ENCODE data around the gene CYP2A6.
"Not testable (repeated sequence)": the region's sequence is repeated elsewhere in the genome, so short reads cannot be mapped to it uniquely, and the experiment has no call there.

CYP2A6 gene

DNA sequence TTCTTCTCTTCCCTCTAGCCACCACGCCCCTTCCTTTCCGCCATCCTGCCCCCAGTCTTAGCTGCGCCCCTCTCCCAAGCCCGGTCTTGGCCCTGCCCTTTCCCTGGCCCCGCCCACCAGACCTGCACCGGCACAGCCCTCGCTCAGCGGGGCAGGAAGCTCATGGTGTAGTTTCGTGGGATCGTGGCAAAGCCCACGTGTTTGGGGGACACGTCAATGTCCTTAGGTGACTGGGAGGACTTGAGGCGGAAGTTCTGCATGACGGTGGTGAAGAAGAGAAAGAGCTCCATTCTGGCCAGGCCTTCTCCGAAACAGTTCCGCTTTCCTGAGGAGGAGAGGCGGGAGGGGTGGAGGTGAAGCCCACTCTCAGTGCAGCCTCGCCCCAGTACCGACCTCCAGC is 6.6 kb downstream of the CYP2A6 start:
- DNase-seq (ENCODE audit: low spot score) = not testable (repeated sequence)

DNA sequence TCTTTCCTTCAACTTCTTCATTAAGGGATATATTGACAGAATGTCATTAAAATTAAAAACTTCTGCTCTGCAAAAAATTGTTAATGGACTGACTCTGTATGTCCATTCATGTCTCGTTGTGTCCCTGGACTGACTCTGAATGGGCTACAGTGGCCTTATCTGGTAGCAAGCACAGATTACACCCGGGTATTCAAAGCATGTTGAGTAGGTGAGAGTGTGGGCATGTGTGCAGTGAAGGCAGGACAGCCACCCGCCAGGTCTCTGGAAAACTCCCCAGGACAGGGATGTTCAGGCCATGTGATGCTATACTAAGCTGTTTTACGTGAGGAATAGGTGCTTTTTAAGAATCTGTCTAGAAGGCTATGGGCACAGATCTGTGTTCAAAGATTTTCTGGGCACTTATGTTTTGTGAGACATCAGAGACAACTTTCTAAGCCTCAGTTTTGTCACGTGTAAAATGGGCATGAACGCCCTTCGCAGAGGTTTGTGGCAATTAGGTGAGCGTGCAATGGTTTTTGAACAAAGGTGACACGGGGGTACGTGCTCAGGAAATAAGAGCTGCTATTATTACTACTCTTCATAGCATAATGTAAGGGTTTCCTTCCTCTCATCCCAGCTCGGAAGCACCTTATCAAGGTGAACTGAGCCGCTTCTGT is 7.1 kb downstream of the CYP2A6 start:
- DNase-seq (ENCODE audit: low spot score) = not testable (repeated sequence)

DNA sequence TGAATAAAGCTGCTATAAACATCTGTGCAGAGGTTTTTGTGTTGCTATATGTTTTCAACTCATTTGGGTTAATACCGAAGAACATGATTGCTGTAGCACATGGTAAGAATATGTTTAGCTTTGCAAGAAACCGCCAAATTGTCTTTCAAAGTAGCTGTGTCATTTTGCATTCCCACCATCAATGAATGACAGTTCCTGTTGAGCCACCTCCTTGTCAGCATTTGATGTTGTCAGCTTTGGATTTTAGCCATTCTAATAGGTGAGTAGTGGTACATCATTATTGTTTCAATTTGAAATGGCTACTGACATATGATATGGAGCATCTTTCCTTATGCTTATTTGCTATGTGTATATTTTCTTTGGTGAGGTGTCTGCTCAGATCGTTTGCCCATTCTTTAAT is 8.2 kb downstream of the CYP2A6 start:
- not testable (repeated sequence) for DNase-seq (ENCODE audit: low spot score)

DNA sequence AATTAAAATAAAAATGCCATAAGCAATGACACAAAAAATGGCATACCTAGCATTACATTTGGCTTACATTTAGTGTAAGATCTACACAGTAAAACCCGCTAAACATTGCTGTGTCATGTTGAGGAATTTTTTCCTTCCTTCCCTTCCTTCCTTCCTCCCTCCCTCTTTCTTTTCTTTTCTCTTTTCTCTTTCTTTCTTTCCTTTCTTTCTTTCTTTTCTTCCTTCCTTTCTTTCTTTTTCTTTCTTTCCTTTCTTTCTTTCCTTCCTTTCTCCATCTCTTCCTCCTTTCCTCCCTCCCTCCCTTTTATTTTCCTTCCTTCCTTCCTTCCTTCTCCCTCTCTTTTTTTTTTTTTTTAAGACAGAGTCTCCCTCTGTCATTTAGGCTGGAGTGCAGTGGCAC is 11.8 kb downstream of the CYP2A6 start:
- DNase-seq (ENCODE audit: low spot score) = not testable (repeated sequence)

DNA sequence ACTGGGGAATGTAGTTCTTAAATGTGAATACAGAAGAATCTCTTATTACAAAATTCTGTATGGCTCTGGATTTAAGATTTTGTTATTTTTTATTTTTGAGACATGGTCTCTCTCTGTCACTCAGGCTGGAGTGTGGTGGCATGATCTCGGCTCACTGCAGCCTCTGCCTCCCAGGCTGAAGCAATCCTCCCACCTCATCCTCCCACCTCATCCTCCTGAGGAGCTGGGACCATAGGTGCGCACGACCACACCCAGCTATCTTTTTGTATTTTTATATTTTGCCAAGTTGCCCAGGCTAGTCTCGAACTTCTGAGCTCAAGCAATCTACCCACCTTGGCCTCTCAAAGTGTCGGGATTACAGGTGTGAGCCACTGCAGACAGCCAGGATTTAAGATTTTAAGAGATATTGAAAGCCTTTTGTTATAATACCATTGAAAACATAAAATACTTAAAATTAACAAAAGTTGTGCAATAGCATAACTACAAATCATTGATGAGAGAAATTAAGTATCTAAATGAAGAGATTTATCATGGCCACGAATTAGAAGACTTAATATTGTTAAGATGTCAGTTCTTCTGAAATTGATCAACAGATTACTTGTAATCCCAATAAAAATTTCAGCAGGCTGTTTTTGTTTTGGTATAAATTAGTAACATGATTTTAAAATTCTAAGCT is 13.4 kb downstream of the CYP2A6 start:
- no peak for DNase-seq (ENCODE audit: low spot score)

DNA sequence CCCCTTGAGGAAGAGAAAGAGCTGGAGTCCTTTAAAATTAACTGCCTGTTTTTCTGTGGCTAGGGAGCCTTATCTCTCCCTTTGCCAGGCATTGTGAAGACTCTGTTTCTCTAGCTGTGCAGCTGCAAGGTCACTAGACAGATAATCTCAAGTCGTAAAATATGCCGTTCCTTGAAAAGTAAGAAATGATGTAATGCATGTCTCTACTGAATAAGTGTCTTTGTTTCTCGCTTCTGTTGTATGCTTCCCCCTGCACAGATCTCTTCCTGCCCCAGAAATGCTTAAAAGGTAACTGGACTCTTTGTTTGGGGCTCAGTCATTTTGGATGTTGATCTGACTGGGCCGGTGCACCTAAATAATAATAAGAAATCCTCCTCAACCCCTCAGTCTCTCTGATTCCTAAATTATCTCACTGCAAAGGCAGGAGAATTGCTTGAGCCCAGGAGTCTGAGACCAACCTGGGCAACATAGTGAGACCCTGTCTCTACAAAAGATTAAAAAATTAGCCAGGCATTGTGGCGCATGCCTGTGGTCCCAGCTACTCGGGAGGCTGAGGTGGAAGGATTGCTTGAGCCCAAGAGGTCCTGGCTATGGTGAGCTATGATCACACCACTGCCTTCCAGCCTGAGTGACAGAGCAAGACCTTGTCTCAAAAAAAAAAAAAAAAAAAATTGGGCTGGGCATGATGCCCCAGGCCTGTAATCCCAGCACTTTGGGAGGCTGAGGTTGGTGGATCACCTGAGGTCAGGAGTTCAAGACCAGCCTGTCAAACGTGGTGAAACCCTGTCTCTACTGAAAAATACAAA is 16.3 kb downstream of the CYP2A6 start:
- not testable (repeated sequence) for DNase-seq (ENCODE audit: low spot score)

DNA sequence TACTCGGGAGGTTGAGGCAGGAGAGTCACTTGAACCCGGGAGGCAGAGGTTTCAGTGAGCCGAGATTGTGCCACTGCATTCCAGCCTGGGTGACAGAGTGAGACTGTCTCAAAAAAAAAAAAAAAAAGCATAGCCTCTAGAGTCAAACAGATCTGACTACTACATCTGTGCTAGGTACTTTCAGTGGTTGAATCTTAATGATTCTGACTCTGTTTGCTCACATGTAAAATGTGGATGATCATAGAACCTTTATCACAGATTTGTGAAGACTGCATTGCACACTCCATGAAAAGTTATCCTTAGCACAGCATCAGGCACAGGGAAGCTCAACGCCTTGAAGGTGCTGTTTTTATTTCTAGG is 17.8 kb downstream of the CYP2A6 start:
- DNase-seq (ENCODE audit: low spot score) = not testable (repeated sequence)

DNA sequence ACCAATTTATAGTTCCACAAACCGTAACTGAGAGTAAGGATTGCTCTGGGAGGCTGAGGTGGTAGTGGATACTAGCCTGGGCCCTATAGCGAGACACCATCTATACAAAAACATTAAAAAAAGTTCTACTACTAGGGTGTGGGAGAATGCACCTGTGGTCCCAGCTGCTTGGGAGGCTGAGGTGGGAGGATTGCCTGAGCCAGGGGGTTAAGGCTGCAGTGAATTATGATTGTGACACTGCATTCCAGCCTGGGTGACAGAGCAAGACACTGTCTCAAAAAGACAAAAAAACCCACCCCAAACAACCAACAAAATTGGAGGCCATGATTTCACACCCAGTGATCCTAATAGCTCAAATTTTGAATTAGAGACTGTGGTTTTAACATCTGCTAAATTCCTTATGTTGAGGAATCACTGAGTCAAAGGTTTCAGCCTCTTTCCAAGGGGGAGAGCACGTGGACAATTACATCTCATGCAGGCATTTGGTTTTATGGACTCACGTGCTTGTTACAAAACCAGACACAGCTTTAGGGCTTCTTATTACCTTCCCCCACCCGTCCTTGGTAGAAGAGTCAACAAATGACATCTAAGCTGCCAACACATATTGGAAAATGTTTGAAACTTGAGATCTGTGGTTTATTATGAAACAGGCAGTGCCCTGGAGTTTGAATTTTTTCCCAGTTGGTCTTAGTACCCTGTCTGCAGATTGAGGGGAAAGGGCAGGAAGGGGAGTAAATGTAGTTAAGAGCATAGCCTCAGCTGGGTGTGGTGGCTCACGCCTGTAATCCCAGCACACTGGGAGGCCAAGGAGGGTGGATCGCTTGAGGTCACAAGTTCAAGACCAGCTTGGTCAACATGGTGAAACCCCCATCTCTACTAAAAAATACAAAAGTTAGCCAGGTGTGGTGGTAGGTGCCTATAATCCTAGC is 18.5 kb downstream of the CYP2A6 start:
- DNase-seq (ENCODE audit: low spot score) = peak; percentile 82

DNA sequence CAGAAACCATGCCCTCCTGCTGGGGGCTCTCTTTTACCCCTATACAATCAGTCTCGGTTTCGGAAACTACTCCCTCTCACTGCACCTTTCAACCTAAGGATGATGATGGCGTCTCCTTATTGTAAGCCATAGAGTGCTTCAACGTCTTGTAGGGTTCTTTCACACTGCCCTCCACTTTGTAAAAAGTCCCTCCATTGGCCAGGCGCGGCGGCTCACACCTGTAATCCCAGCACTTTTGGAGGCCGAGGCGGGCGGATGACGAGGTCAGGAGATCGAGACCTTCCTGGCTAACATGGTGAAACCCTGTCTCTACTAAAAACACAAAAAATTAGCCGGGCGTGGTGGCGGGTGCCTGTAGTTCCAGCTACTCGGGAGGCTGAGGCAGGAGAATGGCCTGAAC is 19.5 kb downstream of the CYP2A6 start:
- DNase-seq (ENCODE audit: low spot score) = not testable (repeated sequence)

DNA sequence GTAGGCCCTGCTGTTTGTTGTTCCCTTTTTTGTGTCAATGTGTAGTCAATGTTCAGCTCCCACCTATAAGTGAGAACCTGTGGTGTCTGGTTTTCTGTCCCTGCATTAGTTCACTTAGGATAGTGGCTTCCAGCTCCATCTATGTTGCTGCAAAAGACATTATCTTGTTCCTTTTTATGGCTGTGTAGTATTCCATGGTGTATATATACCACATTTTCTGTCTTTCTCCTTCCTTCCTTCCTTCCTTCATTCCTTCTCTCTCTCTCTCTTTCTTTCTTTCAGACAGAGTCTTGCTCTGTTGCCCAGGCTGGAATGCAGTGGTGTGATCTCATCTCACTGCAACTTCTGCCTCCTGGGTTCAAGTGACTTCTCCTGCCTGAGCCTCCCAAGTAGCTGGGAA is 21.0 kb downstream of the CYP2A6 start:
- no peak for DNase-seq (ENCODE audit: low spot score)

DNA sequence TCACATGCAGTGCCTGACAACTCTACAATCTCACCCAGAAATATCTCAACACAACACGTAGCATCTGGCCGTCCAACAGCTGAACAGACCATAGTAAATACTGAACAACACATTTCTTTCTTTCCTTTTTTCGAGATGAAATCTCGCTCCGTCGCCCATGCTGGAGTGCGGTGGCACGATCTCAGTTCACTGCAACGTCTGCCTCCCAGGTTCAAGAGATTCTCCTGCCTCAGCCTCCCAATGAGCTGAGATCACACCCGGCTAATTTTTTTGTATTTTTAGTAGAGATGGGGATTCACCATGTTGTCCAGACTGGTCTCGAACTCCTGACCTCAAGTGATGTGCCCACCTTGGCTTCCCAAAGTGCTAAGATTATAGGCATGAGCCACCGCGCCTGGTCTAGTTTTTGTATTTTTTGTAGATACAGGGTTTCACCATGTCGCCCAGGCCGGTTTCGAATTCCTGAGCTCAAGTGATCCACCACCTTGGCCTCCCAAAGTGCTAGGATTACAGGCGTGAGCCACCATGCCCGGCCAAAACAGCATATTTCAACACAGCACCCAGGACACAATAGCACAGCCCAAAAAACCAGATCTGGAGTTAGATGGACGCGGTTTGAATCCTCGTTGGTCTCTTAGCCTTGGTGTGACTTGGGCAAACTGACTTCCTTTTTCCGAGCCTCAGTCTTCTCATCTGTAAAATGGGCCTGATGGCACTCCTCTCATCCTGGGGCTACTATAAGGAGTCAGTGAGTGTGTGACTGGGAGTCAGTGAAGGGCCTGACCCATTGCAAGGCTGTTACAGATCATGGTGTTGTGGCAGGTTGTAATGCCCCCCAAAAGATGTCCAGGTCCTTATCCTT is 22.6 kb downstream of the CYP2A6 start:
- DNase-seq (ENCODE audit: low spot score) = no peak

DNA sequence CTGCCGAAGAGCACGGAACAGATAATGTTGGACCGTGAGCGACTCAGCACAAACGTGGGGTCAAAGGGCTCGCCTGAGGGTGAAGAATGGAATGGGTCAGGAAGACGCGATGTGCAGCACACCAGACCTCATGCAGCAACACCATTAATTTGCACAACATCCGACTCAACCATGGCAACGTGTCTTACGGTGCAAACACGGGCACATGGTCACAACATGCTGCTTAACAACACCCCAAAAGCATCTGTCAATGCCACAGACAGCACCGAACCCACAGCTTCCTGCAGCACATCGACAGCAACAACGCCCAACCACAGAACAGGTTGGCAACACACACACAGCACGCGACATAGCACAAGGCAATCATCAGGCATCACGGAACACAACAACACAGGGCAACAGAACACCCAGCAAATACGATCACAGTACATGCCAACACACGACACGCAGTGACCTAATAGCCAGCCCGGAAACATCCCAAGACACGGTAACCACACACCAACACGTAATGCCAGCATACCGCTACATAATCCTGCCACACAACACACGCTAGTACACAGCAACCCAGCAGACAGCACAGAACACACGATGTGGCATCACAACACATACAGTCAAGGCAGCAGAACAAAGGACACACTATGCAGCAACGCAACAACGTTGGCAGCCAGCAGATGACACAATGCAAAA is 23.4 kb downstream of the CYP2A6 start:
- not testable (repeated sequence) for DNase-seq (ENCODE audit: low spot score)

DNA sequence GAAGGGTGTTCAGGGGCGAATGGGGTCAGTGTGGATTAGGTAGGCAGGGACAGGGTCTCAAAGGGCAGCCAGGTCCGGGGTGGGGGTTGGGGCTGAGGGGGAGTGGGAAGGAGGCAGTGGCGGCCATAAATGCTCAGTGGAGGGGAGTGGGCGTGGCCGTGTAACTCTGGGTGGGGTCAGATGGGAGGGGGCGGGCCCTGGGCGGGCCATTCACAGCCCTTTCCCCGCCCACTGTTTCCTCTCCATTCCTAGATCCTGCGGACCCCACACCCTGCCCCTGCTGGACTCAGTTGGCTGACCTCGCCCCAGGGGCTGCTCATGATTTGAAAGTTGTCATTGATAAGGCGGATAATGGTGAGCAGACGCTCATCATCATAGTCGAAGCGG is 23.9 kb downstream of the CYP2A6 start:
- not testable (repeated sequence) for DNase-seq (ENCODE audit: low spot score)

DNA sequence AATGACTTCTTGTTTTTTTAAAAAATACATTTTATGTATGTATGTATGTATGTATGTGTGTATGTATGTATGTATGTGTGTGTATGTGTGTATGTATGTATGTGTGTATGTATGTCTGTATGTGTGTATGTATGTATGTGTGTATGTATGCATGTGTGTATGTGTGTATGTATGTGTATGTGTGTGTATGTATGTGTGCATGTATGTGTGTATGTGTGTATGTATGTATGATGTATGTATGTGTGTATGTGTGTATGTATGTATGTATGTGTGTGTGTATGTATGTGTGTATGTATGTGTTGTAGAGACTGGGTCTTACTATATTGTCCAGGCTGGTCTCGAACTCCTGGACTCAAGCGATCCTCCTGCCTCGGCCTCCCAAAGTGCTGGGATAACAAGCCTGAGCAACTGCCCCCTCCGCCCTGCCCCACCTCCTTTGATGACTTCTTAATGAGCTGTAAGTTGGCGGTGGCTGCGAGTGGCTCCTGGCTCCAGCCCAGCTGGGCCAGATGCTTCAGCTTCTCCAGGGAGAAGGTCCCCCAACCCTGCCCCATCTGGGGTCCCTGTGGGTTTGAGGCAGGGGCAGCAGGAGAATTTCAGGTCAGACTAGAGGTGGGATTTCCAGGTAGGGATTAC is 24.7 kb downstream of the CYP2A6 start:
- not testable (repeated sequence) for DNase-seq (ENCODE audit: low spot score)

DNA sequence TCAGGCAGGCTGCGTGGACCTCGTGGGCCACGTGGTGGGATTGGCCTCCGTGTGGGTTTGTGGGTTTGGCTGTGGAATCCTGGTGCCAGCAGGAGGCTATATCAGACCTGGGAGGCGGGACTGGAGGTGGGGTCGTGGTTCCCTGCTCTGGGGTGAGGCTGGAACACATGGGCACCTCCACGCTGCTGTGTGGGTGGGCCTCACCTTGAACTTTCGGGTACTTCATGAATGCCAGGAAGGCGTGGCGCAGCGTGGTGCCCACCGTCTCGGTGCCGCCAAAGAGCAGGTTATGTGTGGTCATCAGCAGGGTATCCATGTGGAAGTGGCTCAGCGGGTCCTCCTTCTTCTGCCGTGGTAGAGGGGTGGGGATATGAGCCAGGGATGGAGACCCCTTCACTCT is 25.3 kb downstream of the CYP2A6 start:
- not testable (repeated sequence) for DNase-seq (ENCODE audit: low spot score)

DNA sequence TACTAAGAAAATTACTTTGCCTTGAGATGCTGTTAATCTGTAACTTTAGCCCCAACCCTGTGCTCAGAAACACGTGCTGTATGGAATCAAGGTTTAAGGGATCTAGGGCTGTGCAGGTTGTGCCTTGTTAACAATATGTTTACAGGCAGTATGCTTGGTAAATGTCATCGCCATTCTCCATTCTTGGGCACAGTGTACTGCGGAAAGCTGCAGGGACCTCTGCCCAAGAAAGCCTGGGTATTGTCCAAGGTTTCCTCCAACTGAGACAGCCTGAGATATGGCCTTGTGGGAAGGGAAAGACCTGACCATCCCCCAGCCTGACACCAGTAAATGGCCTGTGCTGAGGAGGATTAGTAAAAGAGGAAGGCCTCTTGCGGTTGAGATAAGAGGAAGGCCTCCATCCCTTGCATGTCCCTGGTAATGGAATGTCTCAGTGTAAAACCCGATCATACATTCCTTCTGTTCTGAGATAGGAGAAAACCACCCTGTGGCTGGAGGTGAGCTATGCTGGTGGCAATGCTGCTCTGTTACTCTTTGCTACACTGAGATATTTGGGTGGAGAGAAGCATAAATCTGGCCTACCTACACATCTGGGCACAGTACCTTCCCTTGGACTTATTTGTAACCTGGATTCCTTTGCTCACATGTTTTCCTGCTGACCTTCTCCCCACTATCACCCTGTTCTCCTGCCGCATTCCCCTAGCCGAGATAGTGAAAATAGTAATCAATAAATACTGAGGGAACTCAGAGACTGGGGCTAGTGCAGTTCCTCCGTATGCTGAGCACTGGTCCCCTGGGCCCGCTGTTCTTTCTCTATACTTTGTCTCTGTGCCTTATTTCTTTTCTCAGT is 27.3 kb downstream of the CYP2A6 start:
- DNase-seq (ENCODE audit: low spot score) = not testable (repeated sequence)

DNA sequence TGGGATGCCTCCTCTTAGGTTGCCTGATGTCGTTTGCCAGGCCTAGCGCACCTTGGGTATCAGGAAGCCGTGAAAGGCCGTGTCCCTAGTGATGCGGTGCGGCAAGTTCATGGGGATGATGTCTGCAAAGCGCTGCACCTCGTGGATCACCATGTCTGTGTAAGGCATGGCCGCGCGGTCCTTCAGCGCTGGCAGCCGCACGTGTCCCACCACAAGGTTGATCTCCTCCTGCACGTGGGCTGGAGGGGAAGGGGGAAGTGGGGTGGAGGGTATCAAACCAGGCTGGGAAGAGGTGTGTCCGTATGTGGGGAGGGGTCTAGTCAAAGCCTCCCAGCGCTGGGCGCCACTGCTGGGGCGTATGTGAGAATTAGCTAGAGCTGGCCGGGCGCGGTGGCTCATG is 28.1 kb downstream of the CYP2A6 start:
- no peak for DNase-seq (ENCODE audit: low spot score)

DNA sequence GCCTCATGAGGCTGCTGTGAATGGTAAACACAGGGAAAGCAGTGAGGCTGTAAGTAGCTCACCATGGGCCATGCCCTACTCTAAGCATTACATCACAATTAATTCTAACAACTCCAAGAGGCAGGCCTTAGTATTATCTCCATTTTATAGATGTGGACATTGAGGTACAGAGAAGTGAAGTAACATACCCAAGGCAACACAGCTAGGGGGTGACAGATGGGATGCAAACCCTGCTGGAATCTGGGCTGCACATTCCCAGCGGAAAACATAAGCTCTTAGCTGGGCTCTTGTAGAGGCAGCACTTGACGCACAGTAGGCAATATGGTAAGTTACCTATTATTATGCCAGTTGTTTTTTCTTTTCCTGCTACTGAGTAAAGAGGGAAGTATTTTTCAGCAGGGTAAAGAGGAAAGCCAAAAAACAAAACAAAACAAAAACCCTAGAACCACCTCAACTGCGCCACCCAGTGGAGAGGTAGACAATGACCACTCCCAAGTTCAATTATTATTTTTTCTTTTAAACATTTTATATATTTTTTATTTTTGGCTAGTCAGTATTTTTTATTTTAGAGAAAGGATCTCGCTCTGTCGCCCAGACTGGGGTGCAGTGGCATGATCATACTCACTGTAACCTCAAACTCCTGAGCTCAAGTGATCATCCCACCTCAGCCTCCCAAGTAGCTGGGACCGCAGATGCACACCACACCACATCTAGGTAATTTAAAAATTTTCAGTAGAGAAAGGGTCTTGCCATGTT is 30.6 kb downstream of the CYP2A6 start:
- DNase-seq (ENCODE audit: low spot score) = not testable (repeated sequence)

Data from AG08396 (cell line).